ENCODE data around the gene OGFR.

The OGFR gene

DNA sequence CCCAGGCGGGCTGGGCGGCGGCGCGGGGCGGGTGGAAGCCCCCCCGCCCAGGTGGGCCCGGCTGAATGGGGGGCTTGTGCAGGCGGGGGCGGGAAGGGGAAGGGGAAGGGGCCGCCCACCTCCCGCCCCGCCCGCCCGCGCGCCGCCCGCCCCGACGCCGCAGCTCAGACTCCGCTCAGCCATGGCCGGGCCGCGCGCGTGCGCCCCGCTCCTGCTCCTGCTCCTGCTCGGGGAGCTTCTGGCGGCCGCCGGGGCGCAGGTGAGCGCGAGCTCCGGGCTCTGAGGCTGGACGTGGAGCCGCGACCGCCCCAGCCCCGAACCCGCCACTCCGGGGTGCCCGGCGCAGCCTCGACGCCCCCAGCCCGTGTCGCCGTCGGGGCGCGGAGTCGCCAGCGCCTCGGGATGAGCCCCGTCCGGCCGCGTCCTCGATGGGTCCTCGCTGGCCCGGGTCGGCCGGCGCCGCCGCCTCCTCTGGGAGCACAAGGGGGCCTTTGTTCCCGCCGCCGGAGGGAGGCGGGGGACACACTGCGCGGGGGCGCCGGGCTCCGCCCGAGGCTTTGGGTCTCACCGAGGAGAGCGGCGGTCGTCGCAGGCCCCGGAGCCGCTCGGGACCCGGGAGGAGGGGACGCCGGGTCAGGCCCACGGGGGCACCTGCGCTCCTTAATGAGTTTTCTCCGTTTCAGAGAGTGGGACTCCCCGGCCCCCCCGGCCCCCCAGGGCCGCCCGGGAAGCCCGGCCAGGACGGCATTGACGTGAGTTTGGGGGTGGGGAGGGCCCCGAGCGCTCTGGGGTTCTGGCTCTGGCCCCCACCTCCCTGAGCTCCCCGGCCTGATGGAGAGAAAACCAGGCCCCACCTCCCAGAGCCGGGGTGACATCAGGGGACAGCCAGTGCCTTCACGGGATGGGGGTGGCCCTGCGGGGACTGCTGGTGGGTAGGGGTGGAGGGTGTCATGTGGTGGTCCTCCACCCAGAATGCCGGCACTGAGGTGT lies 12.5 kb downstream of the OGFR start, which contains the start of gene COL9A3:
Gene COL9A3, plus strand, starts transcription at position 167 of the 990 bp plus-strand sequence. Its CDS starts 15 bp downstream, at position 182.
- DNase-seq, result no peak

DNA sequence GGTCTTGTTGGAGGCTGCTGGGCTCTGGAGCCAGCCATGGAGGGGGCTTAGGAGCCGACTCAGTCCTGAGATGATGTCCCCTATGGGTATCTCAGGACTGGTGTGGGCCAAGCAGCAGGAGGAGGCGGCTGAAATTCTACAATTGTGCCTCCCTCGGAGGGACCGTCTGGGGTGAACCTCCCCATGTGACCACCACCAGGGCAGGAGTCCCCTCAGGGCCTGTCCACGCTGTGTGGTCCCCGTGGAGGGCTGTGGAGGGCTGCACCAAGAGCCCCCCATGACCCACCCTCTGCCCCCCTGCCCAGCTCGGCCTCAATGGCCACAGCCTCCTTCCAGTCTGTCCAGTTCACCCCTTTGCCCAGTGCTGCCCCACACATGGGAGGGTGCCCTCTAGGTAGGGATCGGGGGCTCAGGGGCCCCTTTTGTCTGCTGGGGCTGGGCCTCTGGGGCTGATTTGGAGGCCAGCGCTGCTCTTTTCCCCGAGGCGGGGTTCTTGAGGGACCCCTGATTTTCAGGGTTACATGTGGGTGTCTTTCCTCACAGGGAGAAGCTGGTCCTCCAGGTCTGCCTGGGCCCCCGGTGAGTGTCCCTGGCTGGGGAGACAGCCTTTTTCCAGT lies 13.4 kb downstream of the OGFR start:
- DNase-seq, result no peak

DNA sequence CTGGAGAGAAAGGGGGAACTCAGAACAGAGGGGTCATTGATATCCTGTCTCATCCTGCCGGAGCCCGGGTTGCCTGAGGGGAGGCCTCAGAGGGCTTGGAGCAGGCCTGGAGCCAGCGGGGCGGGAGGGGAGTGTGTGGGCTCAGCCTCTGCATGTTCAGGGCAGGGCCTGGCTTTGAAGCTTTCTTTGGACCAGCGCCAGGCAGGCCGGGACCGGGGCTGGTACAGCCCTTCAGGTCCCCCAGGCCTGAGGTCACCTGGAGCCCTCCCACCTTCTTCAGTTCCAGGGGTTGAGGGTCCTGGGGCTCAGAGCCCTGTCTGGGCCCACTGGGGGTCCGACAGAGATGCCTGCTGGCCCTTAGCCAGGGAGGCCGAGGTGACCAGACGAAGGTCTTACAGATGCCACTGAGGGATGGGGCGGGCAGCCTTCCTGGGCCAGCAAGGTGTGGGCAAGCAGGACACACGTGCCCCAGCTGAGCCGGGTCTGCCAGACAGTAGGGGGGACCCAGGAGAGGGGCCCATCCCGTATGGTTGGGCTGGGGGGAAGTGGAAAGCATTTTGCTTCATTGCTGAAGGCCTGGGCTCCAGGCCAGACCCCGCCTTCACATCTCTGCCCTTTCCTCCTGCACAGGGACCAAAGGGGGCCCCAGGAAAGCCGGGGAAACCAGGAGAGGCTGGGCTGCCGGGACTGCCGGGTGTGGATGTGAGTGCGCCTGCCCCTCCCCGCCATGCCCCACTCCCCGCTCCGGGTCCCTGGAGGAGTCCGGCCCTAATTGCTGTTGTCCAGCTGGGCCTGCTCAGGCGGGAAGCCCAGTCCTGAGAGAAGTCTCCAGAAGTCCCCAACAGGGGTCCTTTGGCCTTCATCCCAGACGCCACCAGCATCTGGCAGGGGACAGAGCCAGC lies 14.2 kb downstream of the OGFR start:
- no peak for DNase-seq

DNA sequence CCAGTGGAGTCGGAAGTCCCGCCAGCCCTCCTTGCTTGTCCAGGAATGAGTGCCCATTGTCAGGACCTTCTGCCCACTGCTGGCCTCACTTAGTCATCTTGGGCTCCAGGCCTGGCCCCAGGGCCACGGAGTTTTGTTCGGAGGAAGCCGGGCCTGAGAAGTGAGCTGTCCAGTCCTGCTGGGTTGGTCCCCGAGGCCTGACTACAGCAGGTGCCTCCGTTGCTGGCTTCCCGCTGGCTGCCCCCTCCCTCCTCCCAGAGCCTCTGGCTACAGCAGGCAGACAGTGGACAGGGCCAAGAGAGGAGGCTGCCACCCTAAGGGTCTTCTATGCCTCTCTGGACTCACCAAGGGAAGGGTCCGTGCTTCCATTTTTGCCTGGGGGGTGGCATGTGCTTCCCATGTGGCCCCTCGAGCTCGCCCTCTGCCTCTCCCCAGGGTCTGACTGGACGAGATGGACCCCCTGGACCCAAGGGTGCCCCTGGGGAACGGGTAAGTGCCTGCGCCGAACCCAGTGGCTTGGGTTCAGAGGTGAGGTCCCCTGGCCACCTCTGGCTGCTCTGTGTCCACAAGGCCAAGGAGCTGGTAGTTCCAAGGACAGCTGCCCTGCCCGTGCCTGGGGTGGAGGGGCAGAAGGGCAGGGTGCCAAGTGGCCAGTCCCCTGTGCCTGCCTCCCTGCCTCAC lies 15.0 kb downstream of the OGFR start:
- DNase-seq, result no peak

DNA sequence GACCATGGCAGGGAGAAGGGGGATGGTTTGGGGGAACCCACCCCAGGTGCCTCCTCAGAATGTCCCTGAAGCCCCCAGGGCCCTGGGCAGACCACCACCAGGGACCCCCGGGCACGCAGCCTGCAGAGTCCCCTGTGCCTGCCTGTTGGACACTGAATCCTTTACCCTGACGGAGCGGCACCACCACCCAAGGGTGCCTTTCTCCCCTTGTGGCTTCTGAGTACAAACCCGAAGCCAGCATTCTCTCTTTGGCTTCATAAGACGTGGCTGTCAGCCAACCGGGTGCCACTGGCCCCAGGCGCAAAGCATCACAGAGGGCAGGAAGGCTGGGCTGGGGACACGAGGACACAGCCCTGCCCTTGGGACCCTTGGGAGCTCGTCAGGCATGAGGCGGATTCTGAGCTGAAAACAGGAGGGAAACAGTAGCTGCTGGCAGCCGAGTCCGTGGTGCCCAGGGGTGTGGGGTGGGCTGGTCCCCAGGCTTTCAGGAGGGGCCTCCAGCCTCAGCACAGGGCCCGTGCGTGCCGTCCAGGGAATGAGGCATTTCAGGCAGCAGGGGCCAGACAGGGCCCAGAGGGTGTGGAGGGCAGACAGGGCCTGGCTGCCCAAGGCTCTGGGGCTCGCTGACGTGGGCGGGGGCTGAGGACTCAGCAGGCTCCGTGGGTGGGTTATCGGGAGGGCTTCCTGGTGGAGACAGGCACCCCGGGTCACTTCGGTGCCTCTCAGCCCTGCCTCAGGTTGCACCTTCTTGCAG lies 15.8 kb downstream of the OGFR start:
- no peak for DNase-seq

DNA sequence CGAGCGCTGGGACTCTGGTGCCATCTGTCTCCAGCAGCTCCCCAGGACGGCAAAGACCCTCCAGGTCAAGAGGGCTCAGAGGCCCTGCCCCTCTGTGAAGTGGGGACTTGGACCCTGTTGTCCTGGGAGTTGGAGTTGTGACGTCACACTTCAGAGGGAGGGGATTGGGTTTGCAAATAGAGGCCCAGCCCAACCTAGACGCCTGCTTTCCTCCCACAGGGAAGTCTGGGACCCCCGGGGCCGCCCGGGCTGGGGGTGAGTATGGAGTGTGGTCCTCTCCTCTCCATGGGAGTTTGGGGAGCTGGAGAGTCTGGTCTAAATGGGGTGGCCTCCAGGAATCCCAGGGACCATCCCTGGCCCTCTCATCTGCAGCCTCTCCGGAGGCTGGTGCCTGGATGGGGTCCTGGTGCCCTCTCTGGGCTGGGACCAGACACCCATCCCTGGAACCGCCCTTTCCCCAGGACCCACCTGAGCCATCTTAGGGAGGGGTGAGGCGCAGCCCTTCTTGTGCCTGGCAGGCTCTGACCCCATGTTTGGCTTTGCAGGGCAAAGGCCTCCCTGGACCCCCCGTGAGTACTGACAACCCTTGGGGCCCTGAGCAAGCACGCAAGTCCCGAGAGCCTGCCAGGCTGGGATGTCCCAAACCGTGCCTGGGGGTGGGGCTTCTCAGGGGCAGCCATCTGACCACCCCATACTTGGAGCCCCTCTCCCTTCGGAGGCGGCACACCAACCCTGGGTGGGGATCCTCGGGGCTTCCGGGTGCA lies 16.5 kb downstream of the OGFR start:
- no peak for DNase-seq

DNA sequence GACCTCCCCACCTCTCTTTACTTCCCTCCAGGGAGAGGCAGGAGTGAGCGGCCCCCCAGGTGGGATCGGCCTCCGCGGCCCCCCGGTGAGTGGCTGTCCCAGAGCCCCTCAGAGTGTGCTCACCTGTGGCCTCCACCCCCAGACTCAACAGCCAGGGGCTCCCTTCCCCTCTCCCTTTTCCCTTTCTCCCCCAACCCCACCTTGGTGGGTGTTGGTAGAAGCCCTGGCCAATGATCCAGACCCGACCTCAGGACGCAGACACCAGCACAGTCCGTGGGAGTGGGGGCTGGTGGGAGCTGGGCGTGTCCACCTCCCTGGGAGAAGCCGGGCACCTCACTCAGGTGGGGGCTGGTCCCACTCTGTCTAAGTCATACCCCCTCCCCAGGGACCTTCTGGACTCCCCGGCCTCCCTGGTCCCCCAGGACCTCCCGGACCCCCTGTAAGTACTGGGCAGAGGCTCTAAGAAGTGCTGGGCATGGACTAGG lies 17.1 kb downstream of the OGFR start:
- no peak for DNase-seq

DNA sequence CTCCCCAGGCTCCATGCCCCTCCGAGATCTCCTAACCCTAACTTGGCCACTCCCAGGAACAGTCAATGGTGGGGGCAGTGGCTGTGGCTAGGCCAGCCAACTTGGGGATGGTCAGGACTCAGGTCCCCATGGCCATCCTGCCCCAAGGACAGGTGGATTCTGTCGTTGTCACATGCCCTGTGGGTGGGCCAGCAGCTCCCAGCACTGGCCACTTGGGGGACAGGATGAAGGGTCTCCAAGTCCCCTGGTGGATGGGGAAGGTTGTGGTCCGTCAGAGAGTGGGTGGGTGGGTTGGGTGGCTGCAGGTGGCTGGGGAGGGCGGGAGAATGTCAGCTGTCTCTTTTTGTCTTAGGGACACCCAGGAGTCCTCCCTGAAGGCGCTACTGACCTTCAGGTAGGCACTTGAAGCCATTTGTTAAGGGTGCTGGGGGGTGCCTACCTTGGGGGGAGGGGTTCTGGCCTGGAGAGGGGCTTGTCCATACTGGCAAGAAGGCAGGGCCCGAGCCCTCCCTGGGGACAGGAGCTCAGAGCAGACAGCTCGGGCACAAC lies 17.7 kb downstream of the OGFR start:
- DNase-seq, result no peak

DNA sequence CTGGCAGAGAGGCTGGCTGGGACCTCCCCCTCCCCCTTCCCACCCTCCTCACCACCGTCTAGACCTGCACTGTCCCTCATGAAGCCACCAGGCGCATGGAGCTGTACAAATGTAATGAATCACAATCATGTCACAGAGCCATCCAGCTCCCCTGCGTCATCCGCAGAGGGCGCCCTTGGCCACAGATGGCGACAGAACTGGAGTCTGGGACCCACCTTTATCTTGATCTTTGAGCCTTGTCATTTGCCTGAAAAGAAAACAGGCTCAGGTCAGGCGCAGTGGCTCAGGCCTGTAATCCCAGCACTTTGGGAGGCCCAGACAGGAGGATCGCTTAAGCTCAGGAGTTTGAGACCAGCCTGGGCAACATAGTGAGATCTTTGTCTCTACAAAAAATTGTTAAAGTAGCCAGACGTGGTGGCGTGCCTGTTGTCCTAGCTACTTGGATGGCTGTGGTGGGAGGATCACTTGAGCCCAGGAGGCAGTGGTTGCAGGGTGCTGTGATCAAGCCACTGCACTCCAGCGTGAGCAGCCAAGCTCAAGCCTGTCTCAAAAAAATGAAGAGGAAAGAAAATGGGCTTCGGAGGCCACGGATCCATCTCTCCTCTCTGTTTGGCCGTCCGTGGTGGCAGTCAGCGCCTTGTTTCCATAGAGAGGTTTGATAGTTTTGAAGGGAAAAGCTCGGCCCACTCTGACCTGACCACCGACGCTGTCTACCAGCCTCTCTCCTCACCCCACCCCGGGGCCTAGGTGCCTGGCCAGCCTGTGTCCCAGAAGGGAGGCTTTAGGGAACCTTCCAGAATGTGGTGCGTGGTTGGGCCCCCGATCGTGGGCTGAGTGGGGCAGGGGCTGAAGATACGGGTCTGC lies 18.4 kb downstream of the OGFR start:
- no peak for DNase-seq

DNA sequence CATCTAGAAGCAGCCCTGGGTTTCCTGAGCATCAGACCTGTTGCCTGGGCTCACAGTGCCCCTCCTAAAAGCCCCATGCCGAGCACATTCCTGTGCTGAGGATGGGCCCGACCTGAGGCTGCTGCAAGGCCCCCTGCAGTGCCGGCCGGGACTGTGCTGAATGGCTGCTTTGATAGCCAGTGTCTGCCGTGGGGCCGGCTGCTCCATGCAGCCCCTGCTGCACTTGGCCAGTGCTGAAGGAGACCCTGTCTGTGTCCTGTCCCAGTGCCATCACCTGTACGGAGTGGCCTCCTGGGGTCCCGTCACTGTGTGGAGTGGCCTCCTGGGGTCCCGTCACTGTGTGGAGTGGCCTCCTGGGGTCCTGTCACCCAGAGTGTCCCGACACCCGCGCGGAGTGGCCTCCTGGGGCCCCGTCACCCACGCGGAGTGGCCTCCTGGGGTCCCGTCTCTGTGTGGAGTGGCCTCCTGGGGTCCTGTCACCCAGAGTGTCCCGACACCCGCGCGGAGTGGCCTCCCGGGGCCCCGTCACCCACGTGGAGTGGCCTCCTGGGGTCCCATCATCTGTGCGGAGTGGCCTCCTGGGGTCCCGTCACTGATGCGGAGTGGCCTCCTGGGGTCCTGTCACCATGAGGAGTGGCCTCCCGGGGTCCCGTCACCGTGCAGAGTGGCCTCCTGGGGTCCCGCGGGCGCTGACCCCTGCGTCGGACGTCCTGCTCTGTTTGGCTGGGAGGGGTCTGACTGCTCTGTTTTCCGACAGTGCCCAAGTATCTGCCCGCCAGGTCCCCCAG lies 19.2 kb downstream of the OGFR start:
- DNase-seq, result no peak

DNA sequence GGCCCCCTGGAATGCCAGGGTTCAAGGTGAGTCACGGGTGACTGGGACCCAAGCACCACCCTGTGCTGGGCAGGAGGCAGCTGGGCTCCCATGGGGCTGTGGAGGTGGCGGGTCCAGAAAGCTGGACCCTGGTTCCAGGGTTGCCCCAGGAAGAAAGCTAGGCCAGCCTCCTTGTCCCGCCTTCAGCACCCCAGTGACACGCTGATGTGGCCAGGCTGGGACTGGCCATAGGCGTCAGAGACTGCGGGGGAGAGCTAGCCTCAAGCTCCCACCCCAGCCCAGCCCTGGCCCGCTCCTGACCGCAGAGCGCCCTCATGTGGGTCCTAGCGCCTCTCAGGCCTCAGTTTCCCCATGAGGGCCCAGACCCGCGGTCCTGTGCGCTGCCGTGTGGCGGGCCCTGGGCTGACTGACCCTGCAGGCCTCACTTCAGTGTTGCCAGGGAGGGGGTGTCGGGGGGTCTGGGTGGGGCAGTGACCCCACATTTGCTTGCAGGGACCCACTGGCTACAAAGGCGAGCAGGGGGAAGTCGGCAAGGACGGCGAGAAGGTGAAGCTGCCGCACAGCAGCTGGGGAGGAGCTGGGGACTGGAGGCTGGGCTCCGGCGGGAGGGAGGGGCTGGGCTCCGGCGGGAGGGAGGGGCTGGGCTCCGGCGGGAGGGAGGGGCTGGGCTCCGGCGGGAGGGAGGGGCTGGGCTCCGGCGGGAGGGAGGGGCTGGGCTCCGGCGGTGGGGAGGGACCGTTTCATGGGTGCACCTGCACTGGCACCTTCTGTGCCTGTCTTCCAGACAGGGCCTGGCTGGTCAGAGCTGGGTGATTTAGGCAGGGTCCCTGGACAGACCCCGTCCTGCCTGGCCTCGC lies 20.1 kb downstream of the OGFR start:
- no peak for DNase-seq

DNA sequence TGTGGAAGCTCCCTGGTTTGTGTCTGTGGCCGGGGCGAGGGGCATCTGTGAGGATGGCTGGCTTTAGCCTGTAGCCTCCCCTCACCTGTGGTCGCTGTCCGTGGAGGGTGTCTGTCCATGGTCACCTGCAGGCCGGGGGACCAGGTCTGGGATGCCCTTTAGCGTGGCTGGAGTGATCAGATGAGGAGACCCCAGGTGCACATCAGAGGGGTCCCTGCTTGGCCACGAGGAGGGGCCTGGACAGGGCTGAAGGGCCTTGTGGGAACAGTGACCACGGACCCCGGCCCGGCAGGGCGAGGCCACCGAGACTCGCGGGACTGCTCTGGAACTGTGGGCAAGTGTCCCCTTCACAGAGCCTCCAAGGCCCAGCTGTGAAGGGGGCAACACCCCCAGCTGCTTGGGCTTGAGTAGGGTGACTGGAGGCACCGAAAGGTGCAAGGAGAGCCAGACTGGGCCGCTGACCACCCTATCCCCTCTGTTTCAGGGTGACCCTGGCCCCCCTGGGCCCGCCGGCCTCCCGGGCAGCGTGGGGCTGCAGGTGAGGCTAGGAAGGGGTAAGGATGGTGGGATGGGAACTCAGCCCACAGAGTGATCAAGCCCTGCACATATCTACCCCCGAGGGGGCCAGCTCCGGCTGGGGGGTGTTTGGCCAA lies 20.8 kb downstream of the OGFR start:
- DNase-seq, result no peak

DNA sequence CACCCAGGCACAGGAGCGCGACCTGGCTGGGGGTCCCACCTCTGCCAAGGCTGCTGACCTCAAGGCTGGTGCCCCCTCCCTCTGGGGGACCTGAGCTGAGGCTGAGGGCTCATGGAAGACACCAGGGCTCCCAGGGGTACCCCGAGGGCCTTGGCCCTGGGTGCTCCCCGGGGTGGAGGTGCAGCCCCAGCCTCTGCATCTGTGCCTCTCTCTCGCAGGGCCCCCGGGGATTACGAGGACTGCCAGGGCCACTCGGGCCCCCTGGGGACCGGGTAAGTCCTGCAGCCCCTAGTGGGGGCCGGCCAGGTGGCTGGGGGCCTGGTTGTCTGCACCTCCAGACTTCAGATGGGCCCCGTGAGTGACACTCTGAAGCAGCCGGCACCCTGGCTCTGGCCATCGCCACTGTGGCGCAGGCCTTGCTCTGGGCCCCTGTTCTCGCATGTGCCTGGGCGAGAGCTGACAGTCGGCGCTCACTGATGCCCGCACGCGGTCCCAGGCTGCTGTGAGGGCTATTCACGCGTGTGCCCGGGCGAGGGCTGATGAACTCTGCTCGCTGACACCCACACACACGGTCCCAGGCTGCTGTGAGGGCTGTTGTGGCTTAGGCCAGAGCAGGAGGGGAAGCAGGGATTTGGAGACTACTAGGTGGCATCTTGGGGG lies 21.5 kb downstream of the OGFR start:
- DNase-seq, result no peak

DNA sequence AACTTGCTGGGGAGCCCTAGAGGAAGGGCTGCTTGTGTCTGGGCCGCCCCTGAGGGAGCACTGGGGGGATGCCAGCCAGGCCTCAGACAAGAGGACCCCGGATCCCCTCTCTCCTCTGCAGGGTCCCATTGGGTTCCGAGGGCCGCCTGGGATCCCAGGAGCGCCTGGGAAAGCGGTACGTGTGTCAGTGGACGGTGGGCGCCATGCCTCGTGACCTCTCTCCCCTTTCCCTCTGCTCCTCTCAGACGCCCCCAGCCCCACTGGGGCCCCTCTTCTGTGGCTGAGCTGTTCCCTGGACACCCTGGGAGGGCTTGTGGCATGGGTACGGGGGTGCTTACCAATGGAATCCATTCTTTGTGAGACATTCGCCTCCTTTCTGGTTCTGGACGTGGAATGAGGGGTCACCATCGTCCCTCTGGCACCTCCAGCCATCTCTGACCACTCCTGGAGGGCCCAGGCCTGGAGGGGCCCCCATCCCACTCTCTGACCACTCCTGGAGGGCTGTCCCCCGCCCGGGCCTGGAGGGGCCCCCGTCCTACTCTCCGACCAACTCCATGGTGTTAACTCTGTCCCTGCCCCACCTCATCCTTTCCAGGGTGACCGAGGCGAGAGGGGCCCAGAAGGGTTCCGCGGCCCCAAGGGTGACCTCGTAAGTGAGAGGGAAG lies 22.1 kb downstream of the OGFR start:
- no peak for DNase-seq

DNA sequence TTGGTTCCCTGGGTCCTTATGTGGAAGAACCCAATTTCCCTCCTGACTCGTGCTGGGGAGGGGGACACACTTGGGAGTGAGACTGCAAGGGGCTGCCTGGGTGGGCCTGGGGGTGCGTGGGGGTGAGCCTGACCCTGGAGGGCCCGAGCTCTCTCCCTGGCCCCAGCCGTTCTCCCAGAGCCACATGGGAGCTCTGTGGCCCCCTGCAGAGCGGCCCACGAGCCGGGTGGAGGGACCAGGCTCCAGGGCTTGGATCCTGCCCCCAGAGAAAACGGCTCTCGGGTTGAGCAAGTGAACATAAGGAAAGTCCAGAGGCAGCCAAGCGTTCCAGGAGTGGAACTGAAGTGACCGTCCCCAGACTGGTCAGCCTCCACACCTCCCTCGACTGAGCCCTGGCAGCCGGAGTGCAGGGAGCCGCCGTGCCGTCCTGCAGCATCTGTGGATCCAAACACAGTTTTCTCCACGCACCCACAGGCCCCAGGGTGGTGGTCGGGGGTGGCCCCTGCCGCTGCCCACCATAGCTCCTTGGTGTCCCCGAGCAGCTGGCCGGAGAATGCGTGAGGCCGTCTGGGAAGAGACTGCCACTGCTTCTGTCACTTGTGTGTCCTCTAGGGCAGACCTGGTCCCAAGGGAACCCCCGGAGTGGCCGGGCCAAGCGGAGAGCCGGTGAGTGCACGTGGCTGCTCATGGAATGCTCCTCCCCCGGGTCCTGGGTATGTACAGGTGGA lies 22.8 kb downstream of the OGFR start:
- DNase-seq, result no peak

All from activated CD8-positive, alpha-beta memory T cell treated with anti-CD3 and anti-CD28 coated beads, Interleukin-2, amount 50 U/mL, for 4 hours (primary cell).